H1 (cell line): ENCODE measurements around the gene ANXA2R.

Experiments used
- CBX5 ChIP-seq: fragments of 300-800, 300-1000 bp; sonication (generic); IDR thresholded peaks from 2 replicates; pipeline ENCODE4 v1.7.1; 2016; ENCODE audit warnings: antibody characterized with exemption, low read length, low read depth
- HDAC2 ChIP-seq, 2 experiments: fragments of 300-600 bp in 1 of 2; sonication (generic) in 1 of 2; IDR thresholded peaks; 2 replicates each; pipeline ENCODE4 v1.6.1; 2011 to 2012; ENCODE audit warnings: low read depth in 2 of 2, low read length in 2 of 2, mild to moderate bottlenecking in 2 of 2, moderate library complexity in 2 of 2, borderline replicate concordance in 1 of 2, inconsistent platforms in 1 of 2
- KDM4A ChIP-seq: IDR thresholded peaks from one replicate; pipeline ENCODE4 v1.7.1; 2012; ENCODE audit warnings: low read depth, mild to moderate bottlenecking, moderate library complexity, low read length, inconsistent platforms; ENCODE audit not compliant: severe bottlenecking
- KDM5A ChIP-seq: fragments of 200-600 bp; IDR thresholded peaks from 2 replicates; pipeline ENCODE4 v1.7.1; 2012; ENCODE audit warnings: mild to moderate bottlenecking, low read length, inconsistent platforms, mixed read lengths
- MAFK ChIP-seq: IDR thresholded peaks from 2 replicates; pipeline ENCODE4 v1.6.1; 2012; ENCODE audit warnings: low read depth, mild to moderate bottlenecking, improper control_type of control experiment, low read length
- NANOG ChIP-seq: IDR thresholded peaks from 2 replicates; pipeline ENCODE4 v1.6.1; 2011; ENCODE audit warnings: low read length, low read depth, mild to moderate bottlenecking, inconsistent platforms; ENCODE audit not compliant: insufficient read depth, poor library complexity, severe bottlenecking
- NRF1 ChIP-seq: IDR thresholded peaks from 2 replicates; pipeline ENCODE4 v1.6.1; 2011; ENCODE audit warnings: mild to moderate bottlenecking, low read depth, low read length, improper control_type of control experiment
- POLR2A ChIP-seq, 2 experiments: IDR thresholded peaks; 1 replicate in 1 of 2; 2 replicates in 1 of 2; pipeline ENCODE4 v1.6.1; 2011; ENCODE audit warnings: low read depth in 2 of 2, low read length in 2 of 2, mild to moderate bottlenecking in 2 of 2; ENCODE audit errors: control extremely low read depth in 1 of 2
- POLR2AphosphoS5 ChIP-seq: IDR thresholded peaks from 2 replicates; pipeline ENCODE4 v1.6.1; 2011; ENCODE audit warnings: low read depth, low read length
- RAD21 ChIP-seq, 2 experiments: IDR thresholded peaks in 1 of 2; conservative IDR thresholded peaks in 1 of 2; 2 replicates each; pipeline ENCODE4 v1.6.1; 2011; ENCODE audit warnings: low read depth in 2 of 2, low read length in 2 of 2, improper control_type of control experiment in 1 of 2, inconsistent platforms in 1 of 2, mild to moderate bottlenecking in 1 of 2, moderate library complexity in 1 of 2
- RNF2 ChIP-seq: fragments of 200-900, 300-1000 bp; sonication (generic); IDR thresholded peaks from 2 replicates; pipeline ENCODE4 v1.7.1; 2016; ENCODE audit warnings: borderline replicate concordance, low read depth, mild to moderate bottlenecking, antibody characterized with exemption, low read length; ENCODE audit not compliant: poor library complexity, severe bottlenecking; ENCODE audit errors: missing control alignments
- TBP ChIP-seq: IDR thresholded peaks from 2 replicates; pipeline ENCODE4 v1.6.1; 2011; ENCODE audit warnings: low read depth, low read length, improper control_type of control experiment
- ZNF274 ChIP-seq: IDR thresholded peaks from 2 replicates; pipeline ENCODE4 v1.7.0; 2012; ENCODE audit warnings: low read length, borderline replicate concordance; ENCODE audit errors: extremely low read depth
- TF ChIP-seq, protein P1 (sequence below), 3 experiments: IDR thresholded peaks; 1 replicate in 2 of 3; 2 replicates in 1 of 3; pipeline versions ENCODE4 v1.5.1 to v1.6.1; 2011; ENCODE audit warnings: low read length in 3 of 3, mild to moderate bottlenecking in 3 of 3, inconsistent platforms in 2 of 3, low read depth in 1 of 3, moderate library complexity in 1 of 3; ENCODE audit not compliant: insufficient read depth in 1 of 3; ENCODE audit errors: control extremely low read depth in 1 of 3

- TF ChIP-seq POLR2A (IDR thresholded peaks at IDR 0.05; ENCODE audit: control extremely low read depth in 1 of 2, low read depth in 2 of 2, low read length in 2 of 2) = no peak
- no peak for TF ChIP-seq ZNF274
- TF ChIP-seq RNF2 = peak; percentile 72
- TF ChIP-seq HDAC2 (IDR thresholded peaks at IDR 0.05; ENCODE audit: borderline replicate concordance in 1 of 2, low read depth in 2 of 2, low read length in 2 of 2) = peak in 1 of 2 experiments; percentile 75; a peak in 1 of 4 replicates
- no peak for TF ChIP-seq MAFK
- TF ChIP-seq KDM4A = no peak
- TF ChIP-seq RAD21 (IDR thresholded peaks at IDR 0.05 in 1 of 2, conservative IDR thresholded peaks at IDR 0.05 in 1 of 2; ENCODE audit: low read depth in 2 of 2, low read length in 2 of 2) = peak; percentile 52 to 71
- no peak for TF ChIP-seq NANOG
- TF ChIP-seq POLR2AphosphoS5 = no peak
- TF ChIP-seq CBX5 = no peak
- TF ChIP-seq, protein P1, sequence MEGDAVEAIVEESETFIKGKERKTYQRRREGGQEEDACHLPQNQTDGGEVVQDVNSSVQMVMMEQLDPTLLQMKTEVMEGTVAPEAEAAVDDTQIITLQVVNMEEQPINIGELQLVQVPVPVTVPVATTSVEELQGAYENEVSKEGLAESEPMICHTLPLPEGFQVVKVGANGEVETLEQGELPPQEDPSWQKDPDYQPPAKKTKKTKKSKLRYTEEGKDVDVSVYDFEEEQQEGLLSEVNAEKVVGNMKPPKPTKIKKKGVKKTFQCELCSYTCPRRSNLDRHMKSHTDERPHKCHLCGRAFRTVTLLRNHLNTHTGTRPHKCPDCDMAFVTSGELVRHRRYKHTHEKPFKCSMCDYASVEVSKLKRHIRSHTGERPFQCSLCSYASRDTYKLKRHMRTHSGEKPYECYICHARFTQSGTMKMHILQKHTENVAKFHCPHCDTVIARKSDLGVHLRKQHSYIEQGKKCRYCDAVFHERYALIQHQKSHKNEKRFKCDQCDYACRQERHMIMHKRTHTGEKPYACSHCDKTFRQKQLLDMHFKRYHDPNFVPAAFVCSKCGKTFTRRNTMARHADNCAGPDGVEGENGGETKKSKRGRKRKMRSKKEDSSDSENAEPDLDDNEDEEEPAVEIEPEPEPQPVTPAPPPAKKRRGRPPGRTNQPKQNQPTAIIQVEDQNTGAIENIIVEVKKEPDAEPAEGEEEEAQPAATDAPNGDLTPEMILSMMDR (IDR thresholded peaks at IDR 0.05; ENCODE audit: control extremely low read depth in 1 of 3, insufficient read depth in 1 of 3, low read depth in 1 of 3, low read length in 3 of 3) = peak; percentile 69 to 96 (median 83)
- TF ChIP-seq KDM5A = no peak
- no peak for TF ChIP-seq TBP
- TF ChIP-seq NRF1 = no peak
Measured at GRCh38 chr5:42994555-42995359, 45.4 kb downstream of the ANXA2R start.
